ENCODE data around the gene NOL4. TPM values are rescaled to one million over a fixed set of nuclear protein-coding genes. Genes with fewer than 3 reads are reported as not detected.
"Not testable (repeated sequence)": the region's sequence is repeated elsewhere in the genome, so short reads cannot be mapped to it uniquely, and the experiment has no call there.

NOL4 gene
- polyA plus RNA-seq, 1 donor from 2014 or later, result 61.0 TPM

DNA sequence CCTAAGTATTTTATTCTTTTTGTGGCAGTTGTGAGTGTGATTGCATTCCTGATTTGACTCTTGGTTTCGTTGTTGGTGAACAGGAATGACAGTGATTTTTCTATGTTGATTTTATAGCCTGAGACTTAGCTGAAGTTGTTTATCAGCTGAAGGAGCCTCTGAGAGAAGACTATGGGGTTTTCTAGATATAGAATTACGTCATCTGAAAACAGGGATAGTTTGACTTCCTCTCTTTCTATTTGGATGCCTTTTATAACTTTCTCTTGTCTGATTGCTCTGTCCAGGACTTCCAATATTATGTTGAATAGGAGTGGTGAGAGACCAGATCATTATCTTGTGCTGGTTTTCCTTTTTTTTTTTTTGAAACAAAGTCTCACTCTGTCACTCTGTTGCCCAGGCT lies 18.0 kb upstream of the NOL4 start:
- no peaks in the 10 kb centered on the region for H4K20me1 ChIP-seq (ENCODE audit: insufficient read depth)
- no peak overlapping the region for H2AFZ ChIP-seq (ENCODE audit: low read depth, low read length)

DNA sequence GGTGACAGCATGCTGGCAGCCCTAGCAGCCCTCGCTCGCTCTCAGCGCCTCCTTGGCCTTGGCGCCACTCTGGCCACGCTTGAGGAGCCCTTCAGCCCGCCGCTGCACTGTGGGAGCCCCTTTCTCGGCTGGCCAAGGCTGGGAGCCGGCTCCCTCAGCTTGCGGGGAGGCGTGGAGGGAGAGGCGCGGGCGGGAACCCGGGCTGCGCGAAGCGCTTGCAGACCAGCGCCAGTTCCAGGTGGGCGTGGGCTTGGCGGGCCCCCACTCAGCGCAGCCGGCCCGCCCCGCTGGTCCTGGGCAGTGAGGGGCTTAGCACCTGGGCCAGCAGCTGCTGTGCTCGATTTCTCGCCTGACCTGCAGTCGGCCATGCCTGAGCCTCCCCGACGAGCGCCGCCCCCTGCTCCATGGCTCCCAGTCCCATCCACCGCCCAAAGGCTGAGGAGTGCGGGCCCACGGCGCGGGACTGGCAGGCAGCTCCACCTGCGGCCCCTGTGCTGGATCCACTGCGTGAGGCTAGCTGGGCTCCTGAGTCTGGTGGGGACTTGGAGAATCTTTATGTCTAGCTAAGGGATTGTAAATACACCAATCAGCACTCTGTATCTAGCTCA lies 9.2 kb upstream of the NOL4 start:
- H3K4me3 ChIP-seq (ENCODE audit: low read length); H3K9me2 ChIP-seq (ENCODE audit: insufficient read depth, low read length); H4K20me1 ChIP-seq (ENCODE audit: insufficient read depth); H3F3A ChIP-seq (ENCODE audit: insufficient read depth, low read length, poor library complexity, severe bottlenecking); H3K27me3 ChIP-seq (ENCODE audit: insufficient read depth, low read depth, low read length); H3K4me2 ChIP-seq (ENCODE audit: low read length); H3K79me2 ChIP-seq (replicated peaks; ENCODE audit: insufficient read depth, low read length); H3K27ac ChIP-seq (ENCODE audit: low read length); H3K9me3 ChIP-seq (ENCODE audit: low read length); H3K9ac ChIP-seq (ENCODE audit: low read length); H2AFZ ChIP-seq (ENCODE audit: low read depth, low read length); H3K36me3 ChIP-seq (ENCODE audit: insufficient read depth, low read length): not testable (repeated sequence)

More for the DNA sequence above, 18.0 kb upstream of the NOL4 start:
- Histone ChIP-seq H3K9ac (ENCODE audit: low read length) (no peak overlapping the region), H3K4me2 (ENCODE audit: low read length) (no peak overlapping the region), H3K9me3 (ENCODE audit: low read length) (no peaks in the 10 kb centered on the region), H3F3A (ENCODE audit: insufficient read depth, low read length, poor library complexity, severe bottlenecking) (no peaks in the 10 kb centered on the region), H3K9me2 (ENCODE audit: insufficient read depth, low read length) (no peaks in the 10 kb centered on the region), H3K27me3 (ENCODE audit: insufficient read depth, low read depth, low read length) (no peaks in the 10 kb centered on the region), H3K79me2 (replicated peaks; ENCODE audit: insufficient read depth, low read length) (no peaks in the 10 kb centered on the region), H3K4me3 (ENCODE audit: low read length) (no peak overlapping the region), H3K36me3 (ENCODE audit: insufficient read depth, low read length) (no peaks in the 10 kb centered on the region), H3K27ac (ENCODE audit: low read length) (no peak overlapping the region)
- TF ChIP-seq SMC3 (conservative IDR thresholded peaks at IDR 0.05; ENCODE audit: poor library complexity) (no peak), RAD21 (conservative IDR thresholded peaks at IDR 0.05) (no peak), POLR2AphosphoS5 (IDR thresholded peaks at IDR 0.05) (no peak), TAF1 (IDR thresholded peaks at IDR 0.05; ENCODE audit: low read depth) (no peak), EP300 (conservative IDR thresholded peaks at IDR 0.05; ENCODE audit: poor library complexity, severe bottlenecking) (no peak), MXI1 (conservative IDR thresholded peaks at IDR 0.05; ENCODE audit: poor library complexity, severe bottlenecking) (no peak), EZH2 (IDR thresholded peaks at IDR 0.05; ENCODE audit: borderline replicate concordance, insufficient read depth, low read length, poor library complexity, severe bottlenecking) (no peak)
- TF ChIP-seq, protein P1, sequence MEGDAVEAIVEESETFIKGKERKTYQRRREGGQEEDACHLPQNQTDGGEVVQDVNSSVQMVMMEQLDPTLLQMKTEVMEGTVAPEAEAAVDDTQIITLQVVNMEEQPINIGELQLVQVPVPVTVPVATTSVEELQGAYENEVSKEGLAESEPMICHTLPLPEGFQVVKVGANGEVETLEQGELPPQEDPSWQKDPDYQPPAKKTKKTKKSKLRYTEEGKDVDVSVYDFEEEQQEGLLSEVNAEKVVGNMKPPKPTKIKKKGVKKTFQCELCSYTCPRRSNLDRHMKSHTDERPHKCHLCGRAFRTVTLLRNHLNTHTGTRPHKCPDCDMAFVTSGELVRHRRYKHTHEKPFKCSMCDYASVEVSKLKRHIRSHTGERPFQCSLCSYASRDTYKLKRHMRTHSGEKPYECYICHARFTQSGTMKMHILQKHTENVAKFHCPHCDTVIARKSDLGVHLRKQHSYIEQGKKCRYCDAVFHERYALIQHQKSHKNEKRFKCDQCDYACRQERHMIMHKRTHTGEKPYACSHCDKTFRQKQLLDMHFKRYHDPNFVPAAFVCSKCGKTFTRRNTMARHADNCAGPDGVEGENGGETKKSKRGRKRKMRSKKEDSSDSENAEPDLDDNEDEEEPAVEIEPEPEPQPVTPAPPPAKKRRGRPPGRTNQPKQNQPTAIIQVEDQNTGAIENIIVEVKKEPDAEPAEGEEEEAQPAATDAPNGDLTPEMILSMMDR (IDR thresholded peaks at IDR 0.05; ENCODE audit: poor library complexity, severe bottlenecking), result no peak
- TF ChIP-seq, protein P2, sequence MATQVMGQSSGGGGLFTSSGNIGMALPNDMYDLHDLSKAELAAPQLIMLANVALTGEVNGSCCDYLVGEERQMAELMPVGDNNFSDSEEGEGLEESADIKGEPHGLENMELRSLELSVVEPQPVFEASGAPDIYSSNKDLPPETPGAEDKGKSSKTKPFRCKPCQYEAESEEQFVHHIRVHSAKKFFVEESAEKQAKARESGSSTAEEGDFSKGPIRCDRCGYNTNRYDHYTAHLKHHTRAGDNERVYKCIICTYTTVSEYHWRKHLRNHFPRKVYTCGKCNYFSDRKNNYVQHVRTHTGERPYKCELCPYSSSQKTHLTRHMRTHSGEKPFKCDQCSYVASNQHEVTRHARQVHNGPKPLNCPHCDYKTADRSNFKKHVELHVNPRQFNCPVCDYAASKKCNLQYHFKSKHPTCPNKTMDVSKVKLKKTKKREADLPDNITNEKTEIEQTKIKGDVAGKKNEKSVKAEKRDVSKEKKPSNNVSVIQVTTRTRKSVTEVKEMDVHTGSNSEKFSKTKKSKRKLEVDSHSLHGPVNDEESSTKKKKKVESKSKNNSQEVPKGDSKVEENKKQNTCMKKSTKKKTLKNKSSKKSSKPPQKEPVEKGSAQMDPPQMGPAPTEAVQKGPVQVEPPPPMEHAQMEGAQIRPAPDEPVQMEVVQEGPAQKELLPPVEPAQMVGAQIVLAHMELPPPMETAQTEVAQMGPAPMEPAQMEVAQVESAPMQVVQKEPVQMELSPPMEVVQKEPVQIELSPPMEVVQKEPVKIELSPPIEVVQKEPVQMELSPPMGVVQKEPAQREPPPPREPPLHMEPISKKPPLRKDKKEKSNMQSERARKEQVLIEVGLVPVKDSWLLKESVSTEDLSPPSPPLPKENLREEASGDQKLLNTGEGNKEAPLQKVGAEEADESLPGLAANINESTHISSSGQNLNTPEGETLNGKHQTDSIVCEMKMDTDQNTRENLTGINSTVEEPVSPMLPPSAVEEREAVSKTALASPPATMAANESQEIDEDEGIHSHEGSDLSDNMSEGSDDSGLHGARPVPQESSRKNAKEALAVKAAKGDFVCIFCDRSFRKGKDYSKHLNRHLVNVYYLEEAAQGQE (IDR thresholded peaks at IDR 0.05; ENCODE audit: borderline replicate concordance), result no peak

DNA sequence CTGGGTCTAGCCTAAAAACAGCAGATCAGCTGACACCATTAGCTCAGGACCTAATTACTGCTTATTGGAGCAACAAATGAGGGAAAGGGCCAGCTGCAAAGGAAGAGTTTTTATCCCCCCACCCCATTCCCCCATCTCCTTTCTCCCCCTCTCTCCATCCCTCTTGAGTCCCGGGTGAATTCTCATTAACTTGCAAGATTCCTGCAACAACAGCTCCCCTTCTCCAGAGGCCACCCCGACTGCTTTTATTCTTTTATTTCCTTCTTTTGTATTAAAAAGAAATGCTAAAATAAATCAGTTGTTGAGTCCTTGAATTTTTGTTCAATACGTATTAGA lies 473 bp upstream of the NOL4 start:
- Histone ChIP-seq H3K4me3 (ENCODE audit: low read length) (peak overlapping the region; percentile 83), H3F3A (ENCODE audit: insufficient read depth, low read length, poor library complexity, severe bottlenecking) (no peaks in the 10 kb centered on the region), H3K4me2 (ENCODE audit: low read length) (peak overlapping the region; percentile 78), H3K9ac (ENCODE audit: low read length) (peak overlapping the region; percentile 88), H3K79me2 (replicated peaks; ENCODE audit: insufficient read depth, low read length) (peaks cover 30% of the 10 kb centered on the region), H3K9me3 (ENCODE audit: low read length) (no peaks in the 10 kb centered on the region), H2AFZ (ENCODE audit: low read depth, low read length) (no peak overlapping the region), H3K36me3 (ENCODE audit: insufficient read depth, low read length) (no peaks in the 10 kb centered on the region), H3K27me3 (ENCODE audit: insufficient read depth, low read depth, low read length) (no peaks in the 10 kb centered on the region), H4K20me1 (ENCODE audit: insufficient read depth) (no peaks in the 10 kb centered on the region), H3K9me2 (ENCODE audit: insufficient read depth, low read length) (no peaks in the 10 kb centered on the region), H3K27ac (ENCODE audit: low read length) (peak overlapping the region; percentile 61)
- TF ChIP-seq RAD21 (conservative IDR thresholded peaks at IDR 0.05) (no peak), TAF1 (IDR thresholded peaks at IDR 0.05; ENCODE audit: low read depth) (no peak), EP300 (conservative IDR thresholded peaks at IDR 0.05; ENCODE audit: poor library complexity, severe bottlenecking) (no peak), EZH2 (IDR thresholded peaks at IDR 0.05; ENCODE audit: borderline replicate concordance, insufficient read depth, low read length, poor library complexity, severe bottlenecking) (no peak), POLR2AphosphoS5 (IDR thresholded peaks at IDR 0.05) (no peak), MXI1 (conservative IDR thresholded peaks at IDR 0.05; ENCODE audit: poor library complexity, severe bottlenecking) (no peak), SMC3 (conservative IDR thresholded peaks at IDR 0.05; ENCODE audit: poor library complexity) (no peak)
- TF ChIP-seq, protein P1 (IDR thresholded peaks at IDR 0.05; ENCODE audit: poor library complexity, severe bottlenecking), result no peak
- TF ChIP-seq, protein P2 (IDR thresholded peaks at IDR 0.05; ENCODE audit: borderline replicate concordance), result no peak

All from neural cell (in vitro differentiated cells).